HCT116 (cell line): ENCODE data around the gene PDLIM7.

Source experiments
- EZH2 ChIP-seq: fragments of 200-600 bp; sonication (generic); IDR thresholded peaks from 2 replicates; pipeline ENCODE4 v1.6.1; 2017; ENCODE audit warnings: antibody characterized with exemption, mixed run types
- JUND ChIP-seq: IDR thresholded peaks from 2 replicates; pipeline ENCODE4 v1.6.1; 2012
- POLR2A ChIP-seq: IDR thresholded peaks from 2 replicates; pipeline ENCODE4 v1.7.0; 2011; ENCODE audit warnings: borderline replicate concordance; ENCODE audit not compliant: insufficient read depth, insufficient read length; ENCODE audit errors: extremely low read depth
- POLR2AphosphoS5 ChIP-seq: IDR thresholded peaks from 2 replicates; pipeline ENCODE4 v1.6.1; 2011; ENCODE audit warnings: mild to moderate bottlenecking, low read depth, low read length, moderate library complexity
- SP1 ChIP-seq: IDR thresholded peaks from 2 replicates; pipeline ENCODE4 v1.6.1; 2012; ENCODE audit warnings: low read depth
- SRF ChIP-seq: IDR thresholded peaks from 2 replicates; pipeline ENCODE4 v1.6.1; 2012; ENCODE audit warnings: low read depth
- TF ChIP-seq, protein P1 (sequence below), 3 experiments: fragments of 200-600 bp in 1 of 3; sonication (generic) in 1 of 3; IDR thresholded peaks in 2 of 3; conservative IDR thresholded peaks in 1 of 3; 2 replicates each; pipeline ENCODE4 v1.5.1; 2012 to 2017; ENCODE audit warnings: low read depth in 2 of 3, low read length in 2 of 3, antibody characterized with exemption in 1 of 3, borderline replicate concordance in 1 of 3, control low read depth in 1 of 3, mild to moderate bottlenecking in 1 of 3, mixed read lengths in 1 of 3, mixed run types in 1 of 3, moderate library complexity in 1 of 3; ENCODE audit not compliant: insufficient read depth in 1 of 3
- TF ChIP-seq, protein P2 (sequence below): IDR thresholded peaks from 2 replicates; pipeline ENCODE4 v1.6.1; 2011; ENCODE audit warnings: mild to moderate bottlenecking, low read length, moderate library complexity; ENCODE audit not compliant: insufficient replicate concordance; ENCODE audit errors: extremely low read depth

DNA sequence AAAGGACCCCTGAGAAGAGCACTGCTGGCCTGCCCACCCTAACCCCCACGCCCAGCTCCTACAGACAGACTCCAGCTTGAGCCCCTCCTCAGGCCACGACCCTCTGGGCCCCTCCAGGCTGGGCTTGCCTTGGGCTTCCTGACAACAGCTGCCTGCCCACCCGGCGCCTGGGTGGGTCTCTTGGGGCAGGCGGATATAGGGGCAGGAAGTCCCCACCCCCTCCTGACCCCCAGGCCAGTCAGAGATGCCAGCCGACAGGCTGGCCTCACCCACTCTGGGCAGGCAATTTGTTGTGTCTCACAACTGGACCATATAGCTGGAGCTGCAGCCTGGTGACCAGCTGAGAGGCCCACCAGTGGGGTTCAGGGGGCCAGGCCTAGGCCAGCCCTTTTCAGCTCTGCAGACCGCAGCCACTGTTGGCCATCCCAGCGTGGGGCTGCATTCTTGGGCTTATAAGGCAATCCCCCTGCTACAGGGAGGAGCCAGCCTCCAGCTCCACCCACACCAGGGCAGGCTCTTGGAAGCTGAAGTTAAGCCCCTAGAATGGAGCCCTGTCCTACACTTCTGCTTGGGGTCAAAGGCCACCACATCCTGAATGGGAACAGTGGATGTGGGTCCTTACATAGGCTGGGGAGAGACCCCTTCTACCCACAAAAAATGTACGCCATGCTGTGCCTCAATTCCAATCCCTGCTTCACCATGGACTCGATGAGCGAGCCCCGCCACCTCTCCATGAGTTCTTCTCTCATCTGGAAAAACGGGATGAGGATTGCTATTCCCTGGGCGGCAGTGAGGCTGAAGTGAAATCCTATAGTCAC, 2.0 kb downstream of the PDLIM7 start:
- TF ChIP-seq, protein P1, sequence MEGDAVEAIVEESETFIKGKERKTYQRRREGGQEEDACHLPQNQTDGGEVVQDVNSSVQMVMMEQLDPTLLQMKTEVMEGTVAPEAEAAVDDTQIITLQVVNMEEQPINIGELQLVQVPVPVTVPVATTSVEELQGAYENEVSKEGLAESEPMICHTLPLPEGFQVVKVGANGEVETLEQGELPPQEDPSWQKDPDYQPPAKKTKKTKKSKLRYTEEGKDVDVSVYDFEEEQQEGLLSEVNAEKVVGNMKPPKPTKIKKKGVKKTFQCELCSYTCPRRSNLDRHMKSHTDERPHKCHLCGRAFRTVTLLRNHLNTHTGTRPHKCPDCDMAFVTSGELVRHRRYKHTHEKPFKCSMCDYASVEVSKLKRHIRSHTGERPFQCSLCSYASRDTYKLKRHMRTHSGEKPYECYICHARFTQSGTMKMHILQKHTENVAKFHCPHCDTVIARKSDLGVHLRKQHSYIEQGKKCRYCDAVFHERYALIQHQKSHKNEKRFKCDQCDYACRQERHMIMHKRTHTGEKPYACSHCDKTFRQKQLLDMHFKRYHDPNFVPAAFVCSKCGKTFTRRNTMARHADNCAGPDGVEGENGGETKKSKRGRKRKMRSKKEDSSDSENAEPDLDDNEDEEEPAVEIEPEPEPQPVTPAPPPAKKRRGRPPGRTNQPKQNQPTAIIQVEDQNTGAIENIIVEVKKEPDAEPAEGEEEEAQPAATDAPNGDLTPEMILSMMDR (IDR thresholded peaks at IDR 0.05 in 2 of 3, conservative IDR thresholded peaks at IDR 0.05 in 1 of 3; ENCODE audit: borderline replicate concordance in 1 of 3, insufficient read depth in 1 of 3, low read depth in 2 of 3, low read length in 2 of 3), result no peak
- TF ChIP-seq POLR2AphosphoS5 (no peak), EZH2 (no peak), POLR2A (no peak), SP1 (no peak), JUND (no peak), SRF (no peak)
- TF ChIP-seq, protein P2, sequence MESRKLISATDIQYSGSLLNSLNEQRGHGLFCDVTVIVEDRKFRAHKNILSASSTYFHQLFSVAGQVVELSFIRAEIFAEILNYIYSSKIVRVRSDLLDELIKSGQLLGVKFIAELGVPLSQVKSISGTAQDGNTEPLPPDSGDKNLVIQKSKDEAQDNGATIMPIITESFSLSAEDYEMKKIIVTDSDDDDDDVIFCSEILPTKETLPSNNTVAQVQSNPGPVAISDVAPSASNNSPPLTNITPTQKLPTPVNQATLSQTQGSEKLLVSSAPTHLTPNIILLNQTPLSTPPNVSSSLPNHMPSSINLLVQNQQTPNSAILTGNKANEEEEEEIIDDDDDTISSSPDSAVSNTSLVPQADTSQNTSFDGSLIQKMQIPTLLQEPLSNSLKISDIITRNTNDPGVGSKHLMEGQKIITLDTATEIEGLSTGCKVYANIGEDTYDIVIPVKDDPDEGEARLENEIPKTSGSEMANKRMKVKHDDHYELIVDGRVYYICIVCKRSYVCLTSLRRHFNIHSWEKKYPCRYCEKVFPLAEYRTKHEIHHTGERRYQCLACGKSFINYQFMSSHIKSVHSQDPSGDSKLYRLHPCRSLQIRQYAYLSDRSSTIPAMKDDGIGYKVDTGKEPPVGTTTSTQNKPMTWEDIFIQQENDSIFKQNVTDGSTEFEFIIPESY, result no peak
